Left hindlimb (tissue), 1 donor: ENCODE measurements around the gene ERBIN.
"Not testable (repeated sequence)": the region's sequence is repeated elsewhere in the genome, so short reads cannot be mapped to it uniquely, and the experiment has no call there.

ENCODE experiments used
- DNase-seq: peaks from one replicate; pipeline ENCODE4 v3.0.0-alpha.2; 2018

Gene ERBIN

DNA sequence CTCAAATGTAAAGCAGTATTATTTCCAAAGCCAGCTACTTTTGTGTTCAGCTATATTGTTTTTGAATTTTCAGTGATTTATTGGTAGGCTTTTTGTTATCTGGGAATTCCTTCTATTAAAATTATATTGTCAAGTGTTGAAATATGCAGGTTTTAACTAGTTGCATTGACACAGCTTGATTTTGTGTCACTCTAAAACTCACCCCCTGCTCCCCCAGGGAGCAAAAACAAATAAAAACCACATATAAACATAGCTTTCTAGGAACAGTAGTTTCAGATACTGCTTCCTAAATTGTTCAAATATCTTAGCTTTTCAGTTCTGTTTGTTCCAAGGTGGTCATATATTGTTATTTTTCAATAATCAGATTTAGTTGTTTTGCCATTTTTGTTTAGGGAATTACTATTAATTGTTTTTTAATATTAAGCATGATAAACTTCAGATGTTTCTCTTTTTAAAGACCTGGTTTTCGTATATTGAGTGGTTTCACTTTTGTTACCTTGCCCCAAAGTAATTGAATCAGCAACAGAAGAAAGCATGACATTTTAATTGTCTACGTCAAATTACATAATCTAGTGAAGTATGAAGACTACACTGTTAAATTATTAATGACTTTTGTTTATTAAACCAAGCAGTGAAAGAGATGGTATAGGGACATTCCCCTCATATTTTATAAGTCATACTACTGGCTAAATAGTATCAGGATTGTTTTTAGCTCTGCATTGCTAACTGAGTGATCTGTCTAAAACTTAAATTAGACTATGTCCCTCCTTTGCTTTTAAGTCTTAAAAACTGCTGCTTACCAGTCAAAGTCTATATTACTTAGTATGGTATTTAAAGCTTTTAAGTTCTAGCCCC lies 43.4 kb downstream of the ERBIN start:
- no peak for DNase-seq

DNA sequence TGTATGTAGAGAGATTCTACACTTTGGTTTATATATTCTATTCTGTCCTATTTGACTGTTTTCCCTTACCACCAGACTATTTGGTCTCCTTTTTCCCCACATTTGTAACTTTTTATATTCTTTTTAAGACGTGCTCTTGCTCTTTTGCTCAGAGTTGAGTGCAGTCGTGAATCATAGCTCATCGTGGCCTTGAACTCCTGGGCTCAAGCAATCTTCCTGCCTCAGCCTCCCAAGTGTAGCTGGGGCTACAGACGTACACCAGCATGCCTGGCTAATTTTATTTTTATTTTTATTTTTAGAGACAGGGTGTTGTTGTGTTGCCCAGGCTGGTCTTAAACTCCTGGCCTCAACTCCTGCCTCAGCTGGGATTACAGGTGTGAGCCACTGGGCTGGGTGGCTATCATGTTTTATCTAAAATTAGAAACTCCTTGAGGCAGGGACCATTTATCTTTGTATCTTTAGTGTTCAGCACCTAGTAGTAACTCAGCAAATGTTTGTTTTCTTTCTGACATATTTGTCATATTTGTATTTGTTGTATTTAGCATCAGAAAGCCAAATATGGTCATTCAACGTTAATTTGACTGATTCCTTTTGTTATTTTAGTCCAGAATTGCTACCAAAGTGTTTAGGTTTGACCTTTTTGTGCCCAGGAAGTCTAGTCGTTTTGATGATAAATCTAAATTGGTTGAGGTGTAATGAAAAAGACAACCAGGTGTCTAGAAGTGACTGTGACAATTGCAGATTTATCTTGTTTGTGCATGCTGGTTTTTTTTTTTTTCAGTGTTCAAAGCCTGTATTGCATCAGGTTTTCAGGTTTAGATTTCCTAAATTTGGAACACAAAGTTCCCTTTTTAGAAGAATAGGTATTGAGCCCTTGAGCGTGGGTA lies 44.3 kb downstream of the ERBIN start:
- no peak for DNase-seq

DNA sequence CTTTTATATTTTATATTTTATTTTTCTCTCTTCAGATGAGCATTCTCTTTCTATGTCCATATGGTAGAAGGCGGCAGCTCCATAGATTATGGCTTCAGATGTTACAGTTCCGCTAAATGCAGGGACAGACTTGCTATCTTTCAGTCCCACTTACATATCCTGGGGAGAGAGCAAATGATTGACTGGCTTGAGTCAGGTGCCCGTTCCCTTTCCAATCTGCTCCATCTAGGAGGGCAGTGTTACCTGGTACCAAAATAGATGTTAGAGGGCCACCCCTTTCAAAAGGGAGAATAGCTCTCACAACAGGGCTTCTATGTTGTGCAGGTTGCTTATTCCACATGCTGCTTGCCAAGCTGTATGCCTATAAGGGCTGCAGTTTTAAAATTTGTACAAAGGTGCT lies 45.3 kb downstream of the ERBIN start:
- DNase-seq, result no peak

DNA sequence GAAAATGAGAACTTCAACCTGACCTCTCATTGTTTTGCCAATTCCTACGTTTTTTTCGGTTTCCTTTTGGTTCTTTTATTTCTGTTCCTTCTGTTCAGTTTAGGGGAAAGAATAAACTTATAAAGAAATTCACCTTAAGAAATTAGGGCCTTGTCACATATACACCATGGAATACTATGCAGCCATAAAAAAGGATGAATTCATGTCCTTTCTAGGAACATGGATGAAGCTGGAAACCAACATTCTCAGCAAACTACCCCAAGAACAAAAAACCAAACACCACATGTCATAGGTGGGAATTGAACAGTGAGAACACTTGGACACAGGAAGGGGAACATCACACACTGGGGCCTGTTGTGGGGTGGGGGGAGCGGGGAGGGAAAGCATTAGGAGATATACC lies 46.5 kb downstream of the ERBIN start:
- DNase-seq, result not testable (repeated sequence)

DNA sequence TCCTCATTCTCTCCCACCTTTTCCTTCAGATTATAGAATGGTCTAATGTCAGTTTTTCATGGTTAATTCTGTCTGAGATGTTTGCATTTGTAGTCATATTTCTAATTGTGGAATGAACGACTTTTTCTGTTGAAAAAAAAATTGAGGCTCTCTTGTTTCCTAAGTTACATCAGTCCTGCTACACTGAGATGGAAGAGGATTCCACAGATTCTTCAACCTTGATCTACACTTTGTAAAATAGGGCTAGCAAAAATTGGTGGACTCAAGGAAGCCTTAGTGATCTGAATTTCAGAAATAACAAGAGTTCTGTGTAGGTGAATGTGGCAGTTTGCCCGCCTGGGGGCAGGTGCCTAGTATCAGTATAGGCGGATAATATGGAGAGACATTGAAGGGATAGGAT lies 51.9 kb downstream of the ERBIN start:
- DNase-seq, result no peak

DNA sequence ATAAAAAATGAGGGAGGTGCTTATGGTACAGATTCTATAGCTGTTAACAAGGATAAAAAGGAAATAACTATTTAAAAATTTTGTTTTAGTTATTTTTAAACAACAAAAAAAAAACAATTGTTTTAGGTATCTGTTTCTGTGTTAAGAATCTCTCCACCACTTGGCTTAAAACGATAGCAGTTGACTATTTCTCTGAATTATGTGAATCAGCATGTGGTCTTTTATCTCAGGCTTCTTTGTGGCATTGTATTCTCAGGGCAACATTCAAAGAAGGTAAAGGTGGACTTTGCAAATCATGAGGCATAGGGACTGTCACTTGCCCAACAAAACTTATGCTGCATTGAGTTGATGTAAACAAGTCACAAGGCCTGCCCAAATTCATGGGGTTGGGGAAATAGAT lies 55.2 kb downstream of the ERBIN start:
- DNase-seq, result no peak

DNA sequence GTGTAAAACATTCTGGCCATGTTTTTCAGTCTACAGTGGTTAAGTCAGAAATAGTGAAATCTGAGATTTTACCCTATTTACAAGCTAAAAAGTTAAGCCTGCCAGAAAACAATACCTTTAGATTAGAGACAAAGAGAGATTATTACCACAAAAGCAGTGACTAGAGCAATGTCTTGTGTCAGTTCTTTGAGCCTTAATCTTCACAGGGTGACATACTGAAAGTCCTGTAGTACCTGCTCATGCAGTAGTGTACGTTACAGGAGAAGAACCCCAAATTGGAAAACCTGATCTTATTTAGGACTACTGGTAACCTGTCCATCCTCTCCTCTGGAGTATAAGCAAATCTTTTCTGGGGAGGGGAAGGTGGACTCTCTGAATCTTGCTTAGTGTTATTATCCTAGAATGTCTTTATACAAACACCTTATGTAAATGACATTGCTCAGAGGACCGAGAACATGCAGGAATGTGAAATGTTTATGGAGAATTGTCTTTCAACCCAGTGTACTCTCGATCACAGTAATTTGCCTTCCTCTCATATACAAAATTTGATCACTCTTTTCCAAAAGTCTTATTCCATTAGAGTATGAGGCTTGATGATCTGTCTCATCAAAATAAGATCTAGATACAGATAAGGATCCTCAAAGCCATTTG lies 55.7 kb downstream of the ERBIN start:
- no peak for DNase-seq

DNA sequence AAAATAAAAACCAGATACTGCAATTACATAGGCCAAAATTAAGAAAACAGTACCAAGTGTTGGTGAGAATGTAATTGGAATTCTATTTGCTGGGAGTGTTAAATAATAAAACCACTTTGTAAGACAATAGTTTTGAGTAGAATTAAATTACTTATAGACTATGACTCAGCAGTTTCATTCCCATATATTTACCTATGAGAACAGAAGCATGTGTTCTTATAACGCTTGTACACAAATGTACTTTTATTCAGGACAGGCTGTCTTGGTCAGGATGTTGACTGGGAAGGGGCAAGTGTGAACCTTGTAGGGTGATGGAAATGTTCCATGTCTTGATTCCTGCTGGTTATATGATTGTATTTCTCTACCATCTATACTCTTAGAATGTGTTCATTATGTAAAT lies 56.3 kb downstream of the ERBIN start:
- no peak for DNase-seq

DNA sequence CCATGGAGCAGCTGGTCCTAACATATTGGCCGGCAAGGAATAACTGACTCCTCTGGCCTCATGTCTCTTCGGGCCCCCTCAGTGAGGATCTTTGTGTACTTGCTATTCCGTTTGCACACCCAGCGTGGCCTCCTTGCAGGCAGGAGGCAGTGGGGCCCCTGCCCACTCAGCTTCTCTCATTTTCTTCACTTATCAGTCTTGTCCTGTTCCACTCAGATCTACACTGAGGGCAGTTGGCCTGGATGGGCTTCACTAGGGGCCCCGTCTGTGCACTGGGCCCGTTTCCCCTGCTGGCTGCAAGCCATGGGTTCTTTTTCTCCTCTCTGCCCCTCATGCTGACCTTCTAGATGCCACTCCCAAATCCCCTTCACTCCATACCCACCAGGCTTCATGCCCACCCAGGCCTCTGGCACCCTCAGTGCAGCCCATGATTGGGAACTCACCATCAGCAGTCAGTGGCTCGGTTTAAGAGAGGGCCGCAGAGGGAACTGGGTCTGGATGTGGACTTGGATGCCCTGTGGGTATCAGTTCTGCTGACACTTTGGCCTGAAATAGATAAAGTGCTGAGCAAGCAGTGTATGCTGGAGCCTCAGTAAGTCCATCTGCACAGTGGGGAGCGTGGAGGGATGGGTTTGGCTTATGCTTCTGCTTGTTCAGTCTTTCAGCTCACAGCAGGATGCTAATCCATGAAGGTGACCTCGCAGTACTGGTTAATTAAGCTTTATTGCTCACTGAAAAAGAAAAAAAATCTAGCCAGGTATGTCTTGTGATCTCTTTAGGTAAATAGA lies 57.9 kb downstream of the ERBIN start:
- DNase-seq, result no peak

DNA sequence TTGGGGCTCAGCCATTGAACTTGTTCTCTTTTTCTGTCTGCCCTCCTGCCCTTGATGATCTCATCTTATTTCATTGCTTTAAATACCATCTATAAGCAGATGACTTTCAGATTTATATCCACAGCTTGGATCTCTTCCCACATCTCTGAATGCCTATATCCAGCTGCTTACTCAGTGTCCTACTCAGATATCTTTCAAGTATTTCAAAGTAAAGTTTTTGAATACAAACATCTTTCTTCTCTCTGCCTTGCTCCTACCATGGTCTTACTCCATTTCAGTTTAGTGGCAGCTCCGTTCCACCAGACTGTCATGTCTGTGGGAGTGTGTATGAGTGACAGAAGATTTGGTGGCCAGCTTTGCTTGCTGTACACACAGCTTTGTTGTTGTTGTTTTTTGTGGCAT lies 59.7 kb downstream of the ERBIN start:
- no peak for DNase-seq

DNA sequence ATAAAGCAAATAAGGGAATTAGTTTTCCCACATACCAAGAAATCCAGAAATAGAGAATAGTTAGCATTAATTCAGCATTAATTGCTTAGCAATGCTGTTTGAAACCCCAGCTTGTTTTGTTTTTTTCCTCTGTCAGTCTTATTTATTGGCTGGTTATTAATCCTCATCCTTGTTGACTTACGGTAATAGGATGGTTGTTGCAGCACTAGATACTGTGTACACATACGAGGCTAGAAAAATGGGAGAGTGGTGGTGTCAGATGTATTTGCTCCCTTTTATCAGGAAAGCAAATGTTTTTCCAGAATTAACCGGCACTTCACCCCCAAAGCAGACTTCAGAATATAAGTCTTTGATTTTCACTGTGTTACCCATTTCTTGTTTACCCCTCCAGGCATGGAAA lies 60.4 kb downstream of the ERBIN start:
- no peak for DNase-seq

DNA sequence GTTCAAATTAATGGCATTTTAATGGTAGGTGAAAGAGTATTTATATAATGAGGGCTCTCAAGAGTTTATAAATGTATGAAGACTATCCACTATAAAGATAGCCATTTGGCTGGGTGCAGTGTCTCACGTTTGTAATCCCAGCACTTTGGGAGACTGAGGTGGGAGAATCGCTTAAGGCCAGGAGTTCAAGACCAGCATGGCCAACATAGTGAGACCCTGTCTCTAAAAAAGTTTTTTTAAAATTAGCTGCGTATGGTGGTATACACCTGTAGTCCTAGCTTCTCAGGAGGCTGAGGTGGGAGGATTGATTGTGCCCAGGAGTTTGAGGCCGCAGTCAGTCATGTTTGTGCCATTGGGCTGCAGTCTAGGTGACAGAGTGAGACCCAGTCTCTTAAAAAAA lies 61.6 kb downstream of the ERBIN start:
- DNase-seq, result no peak

DNA sequence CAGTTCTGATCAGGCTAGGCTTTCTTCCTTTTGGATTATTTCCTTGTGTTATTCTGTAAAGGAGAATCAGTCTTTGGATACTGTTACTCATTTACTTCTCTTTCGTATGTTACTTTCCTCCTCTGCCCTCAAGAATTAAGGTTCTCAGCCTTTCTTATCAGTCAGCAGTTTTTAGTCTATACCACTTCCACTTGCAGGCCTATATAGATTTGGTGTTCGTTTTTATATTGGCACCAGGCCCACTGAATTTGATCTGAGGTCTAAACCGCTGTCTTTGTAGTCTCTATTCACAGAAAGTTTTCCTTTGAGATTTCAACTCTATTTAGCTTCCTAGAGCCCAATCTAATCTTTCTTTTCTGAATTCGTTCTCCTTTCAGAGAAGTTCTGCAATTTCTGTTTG lies 62.8 kb downstream of the ERBIN start:
- no peak for DNase-seq

DNA sequence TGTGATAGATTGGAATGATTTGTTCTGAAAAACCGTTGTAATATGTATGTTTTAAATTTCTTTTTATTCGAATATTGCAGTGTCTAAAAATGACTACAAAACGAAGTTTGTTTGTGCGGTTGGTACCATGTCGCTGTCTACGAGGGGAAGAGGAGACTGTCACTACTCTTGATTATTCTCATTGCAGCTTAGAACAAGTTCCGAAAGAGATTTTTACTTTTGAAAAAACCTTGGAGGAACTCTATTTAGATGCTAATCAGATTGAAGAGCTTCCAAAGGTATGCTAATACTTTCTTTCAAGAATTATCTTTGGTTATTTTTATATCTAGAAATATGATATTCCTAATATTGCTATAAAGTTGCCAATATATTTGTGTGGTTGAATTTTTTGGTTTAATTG lies 66.3 kb downstream of the ERBIN start:
- DNase-seq, result no peak

DNA sequence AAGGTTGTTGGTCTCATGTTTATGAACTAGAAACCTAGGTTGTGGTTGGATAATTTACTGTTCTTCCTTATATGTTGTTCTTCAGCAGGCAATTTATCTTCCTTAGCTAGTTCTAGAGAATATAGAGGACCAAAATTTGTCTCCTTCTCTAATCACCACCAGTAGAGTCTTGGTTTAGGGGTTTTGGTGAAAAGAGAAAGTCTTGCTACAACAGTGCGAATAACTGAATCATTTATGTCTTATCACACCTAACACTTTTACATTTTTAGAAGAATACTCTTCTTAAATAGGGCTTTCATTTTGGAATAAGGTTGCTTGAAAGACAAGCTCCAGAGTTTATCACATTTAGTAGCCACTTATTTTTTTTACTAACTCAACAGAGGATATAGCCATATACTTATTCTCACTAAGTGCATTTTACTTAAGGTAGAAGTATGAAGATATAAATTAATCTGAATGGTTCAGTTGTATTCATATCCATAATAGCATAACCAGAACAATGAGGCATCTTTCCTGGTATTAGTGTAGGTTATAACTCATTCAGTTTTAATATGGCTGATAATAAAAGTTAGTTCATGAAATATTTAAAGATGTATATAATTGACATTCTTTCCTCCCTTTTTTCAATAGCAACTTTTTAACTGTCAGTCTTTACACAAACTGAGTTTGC lies 67.9 kb downstream of the ERBIN start:
- no peak for DNase-seq

DNA sequence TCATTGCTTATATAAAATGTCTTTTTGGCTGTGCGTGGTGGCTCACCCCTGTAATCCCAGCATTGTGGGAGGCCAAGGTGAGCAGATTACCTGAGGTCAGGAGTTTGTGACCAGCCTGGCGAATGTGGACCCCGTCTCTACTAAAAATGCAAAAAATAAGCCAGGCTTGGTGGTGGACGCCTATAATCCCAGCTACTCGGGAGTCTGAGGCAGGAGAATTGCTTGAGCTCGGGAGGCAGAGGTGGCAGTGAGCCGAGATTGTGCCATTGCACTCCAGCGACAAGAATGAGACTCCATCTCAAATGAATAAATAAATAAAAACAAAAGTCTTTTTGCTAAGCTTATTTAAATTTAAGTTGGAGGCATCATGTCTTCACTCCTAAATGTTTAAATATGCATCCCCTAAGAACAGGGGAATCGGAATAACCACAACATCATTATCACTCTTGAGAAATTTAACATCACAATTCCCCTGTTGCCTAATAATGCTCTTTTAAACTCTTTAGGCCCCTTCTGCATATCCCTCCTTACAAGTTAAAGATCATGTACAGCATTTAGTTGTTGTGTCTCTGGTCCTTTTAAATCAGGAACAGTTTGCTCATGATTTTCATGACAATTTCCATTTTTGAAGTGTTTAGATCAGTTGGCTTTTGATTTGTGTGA lies 72.8 kb downstream of the ERBIN start:
- no peak for DNase-seq

DNA sequence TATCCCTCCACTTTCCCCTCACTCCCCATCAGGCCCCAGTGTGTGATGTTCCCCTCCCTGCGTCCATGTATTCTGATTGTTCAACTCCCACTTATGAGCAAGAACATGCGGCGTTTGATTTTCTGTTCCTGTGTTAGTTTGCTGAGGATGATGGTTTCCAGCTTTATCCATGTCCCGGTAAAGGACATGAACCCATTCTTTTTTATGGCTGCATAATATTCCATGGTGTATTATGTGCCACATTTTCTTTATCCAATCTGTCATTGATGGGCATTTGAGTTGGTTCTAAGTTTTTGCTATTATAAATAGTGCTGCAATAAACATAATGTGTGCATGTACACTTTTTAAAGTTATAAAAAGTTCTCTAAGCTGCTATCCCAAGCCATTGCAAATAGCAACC lies 75.6 kb downstream of the ERBIN start:
- no peak for DNase-seq

DNA sequence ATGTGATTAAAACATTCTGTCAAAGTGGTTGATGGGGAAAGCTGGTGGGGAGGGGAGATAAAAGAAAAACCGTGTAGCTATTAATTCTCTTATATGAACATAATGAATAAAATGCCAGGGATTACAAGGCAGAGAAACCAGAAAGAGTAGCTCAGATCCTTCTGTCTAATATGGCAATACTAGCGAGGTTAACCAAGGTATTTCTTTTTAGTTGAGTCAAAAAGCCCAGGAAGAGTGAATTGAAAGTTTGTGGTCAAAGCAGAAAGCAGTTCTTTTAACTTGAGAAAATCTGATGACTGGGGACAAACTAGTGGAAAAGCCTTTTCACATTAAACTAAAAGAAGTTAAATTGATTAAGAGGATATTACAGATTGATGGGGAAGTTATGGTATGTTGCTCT lies 76.0 kb downstream of the ERBIN start:
- no peak for DNase-seq

DNA sequence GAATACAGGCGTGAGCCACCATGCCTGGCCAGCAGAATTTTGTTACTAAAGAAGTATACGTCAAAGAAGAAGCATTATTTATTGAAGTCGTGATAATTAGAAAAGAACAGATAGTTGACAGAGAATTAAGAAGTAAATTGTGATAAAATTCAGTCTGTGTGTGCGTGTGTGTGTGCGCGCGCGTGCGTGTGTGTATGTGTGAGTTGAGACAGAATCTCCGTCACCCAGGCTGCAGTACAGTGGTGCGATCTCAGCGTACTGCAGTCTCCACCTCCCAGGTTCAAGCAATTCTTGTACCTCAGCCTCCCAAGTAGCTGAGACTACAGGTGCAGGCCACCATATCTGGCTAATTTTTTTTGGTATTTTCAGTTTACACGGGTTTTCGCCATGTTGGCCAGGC lies 77.8 kb downstream of the ERBIN start:
- DNase-seq, result no peak

DNA sequence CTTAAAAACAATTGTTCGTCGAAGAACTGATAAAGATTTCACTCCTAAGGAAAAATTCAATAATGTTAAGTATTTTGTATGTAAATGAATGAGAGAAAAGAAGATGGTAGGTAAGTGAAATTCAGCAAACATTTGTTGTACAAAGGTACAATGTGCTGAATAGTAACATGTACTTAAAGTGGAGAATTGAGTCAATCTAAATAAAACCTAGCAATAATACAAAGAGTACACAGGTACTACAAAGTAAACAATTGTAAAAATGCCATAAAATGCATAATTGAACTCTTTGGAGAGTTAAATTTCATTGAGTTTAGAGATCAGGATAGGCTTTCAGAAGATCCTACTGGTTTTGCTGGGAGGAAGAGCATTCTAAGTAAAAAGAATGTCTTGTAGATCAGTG lies 82.9 kb downstream of the ERBIN start:
- no peak for DNase-seq

DNA sequence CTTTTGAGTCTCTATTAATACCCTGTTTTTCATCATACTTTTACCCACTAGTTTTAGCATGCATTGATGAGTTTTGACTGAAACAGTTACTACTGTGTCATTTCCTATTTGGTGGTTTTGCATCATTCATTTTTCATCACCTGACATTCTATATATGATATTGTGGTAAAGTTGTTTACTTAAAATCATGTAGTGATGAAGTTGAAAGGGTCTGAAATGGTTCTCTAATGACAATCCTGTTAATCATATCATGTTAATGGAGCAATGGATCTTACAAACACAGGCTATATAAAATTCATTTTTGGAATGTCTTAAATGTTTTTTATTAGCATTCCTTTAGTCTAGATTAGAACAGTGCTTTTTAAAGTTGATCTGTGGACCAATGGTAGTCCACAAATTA lies 84.1 kb downstream of the ERBIN start:
- DNase-seq, result no peak

DNA sequence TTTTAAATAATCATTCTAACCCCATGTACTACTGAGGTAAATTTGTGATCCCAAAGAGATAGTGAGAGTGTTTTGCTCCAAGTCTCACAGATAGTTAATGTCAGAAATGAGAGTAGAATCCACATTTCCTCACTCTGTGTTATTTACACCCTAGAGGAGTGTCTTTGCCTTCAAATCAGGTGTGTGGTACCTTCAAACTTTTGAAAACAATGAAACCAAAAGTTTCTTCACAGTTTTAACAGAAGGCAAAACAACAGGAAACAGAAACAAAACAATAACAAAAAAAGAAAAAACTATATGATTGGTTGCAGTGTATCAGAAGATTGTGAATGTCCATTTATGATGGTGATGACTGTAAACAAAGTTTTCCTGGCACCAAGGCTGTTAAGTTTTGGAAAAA lies 85.9 kb downstream of the ERBIN start:
- DNase-seq, result no peak
